ENCODE measurements around the gene HDAC4. TPM values are rescaled to one million over a fixed set of nuclear protein-coding genes. Genes with fewer than 3 reads are reported as not detected.

The HDAC4 gene
- total RNA-seq, 1 donor from 2014 or later = 46.2 TPM

DNA sequence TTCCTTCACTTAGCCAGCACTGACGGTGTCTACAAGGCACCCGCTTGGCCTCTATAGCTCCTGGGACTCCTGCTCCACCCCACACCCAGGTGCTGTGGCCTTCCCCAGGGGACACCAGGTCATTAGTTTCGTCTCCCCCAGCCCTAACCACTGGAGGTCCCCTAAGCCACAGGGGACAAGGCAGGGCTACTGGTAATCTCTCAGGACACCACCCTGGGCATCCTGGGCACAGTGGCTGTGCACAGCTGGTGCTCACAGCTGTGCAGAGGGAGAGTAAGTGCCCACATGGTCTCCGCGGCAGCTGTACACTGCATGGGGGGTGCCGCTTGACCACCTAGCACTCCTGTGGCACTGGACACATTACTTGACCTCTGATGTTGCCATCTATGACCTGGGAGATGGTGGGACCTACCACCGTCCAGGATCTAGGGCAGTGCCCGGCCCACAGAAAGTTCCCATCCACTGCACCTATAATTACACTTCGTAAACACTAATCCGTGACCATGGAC is 134.0 kb downstream of the HDAC4 start:
- peaks cover 22% of the 10 kb centered on the region for H3K4me1 Mint-ChIP-seq (ENCODE audit: low read depth)
- H3K9me3 Mint-ChIP-seq (ENCODE audit: low read depth) = no peaks in the 10 kb centered on the region
- peak overlapping the region; percentile 27 for H3K27ac Mint-ChIP-seq
- H3K4me3 Mint-ChIP-seq (ENCODE audit: low read depth) = no peak overlapping the region
- no peaks in the 10 kb centered on the region for H3K36me3 Mint-ChIP-seq (ENCODE audit: insufficient read depth)
- TF ChIP-seq, protein P1, sequence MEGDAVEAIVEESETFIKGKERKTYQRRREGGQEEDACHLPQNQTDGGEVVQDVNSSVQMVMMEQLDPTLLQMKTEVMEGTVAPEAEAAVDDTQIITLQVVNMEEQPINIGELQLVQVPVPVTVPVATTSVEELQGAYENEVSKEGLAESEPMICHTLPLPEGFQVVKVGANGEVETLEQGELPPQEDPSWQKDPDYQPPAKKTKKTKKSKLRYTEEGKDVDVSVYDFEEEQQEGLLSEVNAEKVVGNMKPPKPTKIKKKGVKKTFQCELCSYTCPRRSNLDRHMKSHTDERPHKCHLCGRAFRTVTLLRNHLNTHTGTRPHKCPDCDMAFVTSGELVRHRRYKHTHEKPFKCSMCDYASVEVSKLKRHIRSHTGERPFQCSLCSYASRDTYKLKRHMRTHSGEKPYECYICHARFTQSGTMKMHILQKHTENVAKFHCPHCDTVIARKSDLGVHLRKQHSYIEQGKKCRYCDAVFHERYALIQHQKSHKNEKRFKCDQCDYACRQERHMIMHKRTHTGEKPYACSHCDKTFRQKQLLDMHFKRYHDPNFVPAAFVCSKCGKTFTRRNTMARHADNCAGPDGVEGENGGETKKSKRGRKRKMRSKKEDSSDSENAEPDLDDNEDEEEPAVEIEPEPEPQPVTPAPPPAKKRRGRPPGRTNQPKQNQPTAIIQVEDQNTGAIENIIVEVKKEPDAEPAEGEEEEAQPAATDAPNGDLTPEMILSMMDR (IDR thresholded peaks at IDR 0.05; ENCODE audit: unreplicated experiment) = no peak
- DNase-seq (ENCODE audit: low spot score, unreplicated experiment) = no peak
- no peaks in the 10 kb centered on the region for H3K27me3 Mint-ChIP-seq

- Mint-ChIP-seq H3K4me3 (ENCODE audit: low read depth) (no peak overlapping the region), H3K27ac (peak overlapping the region; percentile 27), H3K27me3 (no peaks in the 10 kb centered on the region), H3K4me1 (ENCODE audit: low read depth) (peaks cover 22% of the 10 kb centered on the region), H3K36me3 (ENCODE audit: insufficient read depth) (no peaks in the 10 kb centered on the region), H3K9me3 (ENCODE audit: low read depth) (no peaks in the 10 kb centered on the region)
- DNase-seq (ENCODE audit: low spot score, unreplicated experiment) = no peak
- TF ChIP-seq, protein P1 (IDR thresholded peaks at IDR 0.05; ENCODE audit: unreplicated experiment) = no peak
Measured at GRCh38 chr2:239266434-239266766, 134.4 kb downstream of the HDAC4 start.

- Mint-ChIP-seq H3K4me3 (ENCODE audit: low read depth) (no peak overlapping the region), H3K36me3 (ENCODE audit: insufficient read depth) (no peaks in the 10 kb centered on the region), H3K27me3 (no peaks in the 10 kb centered on the region), H3K4me1 (ENCODE audit: low read depth) (peaks cover 22% of the 10 kb centered on the region), H3K9me3 (ENCODE audit: low read depth) (no peaks in the 10 kb centered on the region), H3K27ac (peak overlapping the region; percentile 27)
- DNase-seq (ENCODE audit: low spot score, unreplicated experiment) = no peak
- TF ChIP-seq, protein P1 (IDR thresholded peaks at IDR 0.05; ENCODE audit: unreplicated experiment) = no peak
Measured at GRCh38 chr2:239265681-239266433, 135.0 kb downstream of the HDAC4 start.

GRCh38 chr2:239264838-239265651 is 135.8 kb downstream of the HDAC4 start:
- peaks cover 22% of the 10 kb centered on the region for H3K4me1 Mint-ChIP-seq (ENCODE audit: low read depth)
- no peak for DNase-seq (ENCODE audit: low spot score, unreplicated experiment)
- H3K27me3 Mint-ChIP-seq = no peaks in the 10 kb centered on the region
- H3K36me3 Mint-ChIP-seq (ENCODE audit: insufficient read depth) = no peaks in the 10 kb centered on the region
- H3K9me3 Mint-ChIP-seq (ENCODE audit: low read depth) = no peaks in the 10 kb centered on the region
- H3K27ac Mint-ChIP-seq = peak overlapping the region; percentile 41
- TF ChIP-seq, protein P1 (IDR thresholded peaks at IDR 0.05; ENCODE audit: unreplicated experiment) = no peak
- H3K4me3 Mint-ChIP-seq (ENCODE audit: low read depth) = no peak overlapping the region

- H3K27ac Mint-ChIP-seq = peak overlapping the region; percentile 49
Measured at GRCh38 chr2:239264492-239264837, 136.4 kb downstream of the HDAC4 start.

More at GRCh38 chr2:239264492-239264837, 136.4 kb downstream of the HDAC4 start:
- Mint-ChIP-seq H3K36me3 (ENCODE audit: insufficient read depth) (peaks cover 2% of the 10 kb centered on the region), H3K4me3 (ENCODE audit: low read depth) (no peak overlapping the region), H3K27me3 (no peaks in the 10 kb centered on the region), H3K9me3 (ENCODE audit: low read depth) (no peaks in the 10 kb centered on the region), H3K4me1 (ENCODE audit: low read depth) (peaks cover 24% of the 10 kb centered on the region)
- TF ChIP-seq, protein P1 (IDR thresholded peaks at IDR 0.05; ENCODE audit: unreplicated experiment) = no peak
- no peak for DNase-seq (ENCODE audit: low spot score, unreplicated experiment)
